B cell (primary cell): ENCODE measurements around the gene PRRC2B. TPM values are rescaled to one million over a fixed set of nuclear protein-coding genes. Genes with fewer than 3 reads are reported as not detected.
A peak's percentile ranks its signal among the peaks of the same experiment; 100 is the strongest.

Source experiments
- ATAC-seq: fragments of 200-7000 bp; cut with Tn5 transposase; one replicate; pipeline ENCODE4 v1.10.0; 2021; ENCODE audit warnings: low read depth, mild to moderate bottlenecking, moderate number of reproducible peaks, moderate library complexity
- CTCF ChIA-PET: fragments of 350-600 bp; sonication (Branson Sonifier 250); formaldehyde crosslinking; loops from one replicate; lab custom pipeline; 2021; ENCODE audit warnings: antibody characterized with exemption, inconsistent platforms; lab: Charles Lee
- POLR2A ChIA-PET: fragments of 350-600 bp; sonication (Branson Sonifier 250); formaldehyde crosslinking; loops from one replicate; lab custom pipeline; 2021; ENCODE audit warnings: antibody characterized with exemption; lab: Charles Lee
- DNase-seq: peaks from one replicate; pipeline ENCODE4 v3.0.0; 2013
- H2AFZ ChIP-seq: 2 replicates; pipeline ENCODE4 v1.6.1; 2012; ENCODE audit warnings: mild to moderate bottlenecking, low read depth, low read length; ENCODE audit not compliant: insufficient read depth, poor library complexity, severe bottlenecking
- H3K27ac ChIP-seq, 2 donors: 1 replicate in 1 of 2; 2 replicates in 1 of 2; pipeline ENCODE4 v1.5.1; 2012 to 2013; ENCODE audit warnings: low read length in 2 of 2, mild to moderate bottlenecking in 2 of 2, moderate library complexity in 1 of 2
- H3K27me3 ChIP-seq, 4 experiments: fragments of 200-600 bp in 1 of 4; sonication (generic) in 1 of 4; replicated peaks in 1 of 4; 1 replicate in 2 of 4; 2 replicates in 2 of 4; pipeline versions ENCODE4 v1.6.1 to v1.7.0; 2013 to 2016; ENCODE audit warnings: low read length in 3 of 4, mild to moderate bottlenecking in 2 of 4, mixed read lengths in 1 of 4, moderate library complexity in 1 of 4; ENCODE audit not compliant: insufficient read depth in 4 of 4, control insufficient read depth in 3 of 4; ENCODE audit errors: control extremely low read depth in 1 of 4
- H3K36me3 ChIP-seq, 2 experiments: replicated peaks in 1 of 2; 1 replicate in 1 of 2; 2 replicates in 1 of 2; pipeline versions ENCODE4 v1.6.1 to v1.7.1; 2013; ENCODE audit warnings: low read length in 1 of 2; ENCODE audit not compliant: insufficient read depth in 2 of 2, control insufficient read depth in 1 of 2; ENCODE audit errors: control extremely low read depth in 1 of 2, extremely low read depth in 1 of 2
- H3K4me1 ChIP-seq, 2 donors: fragments of 200-600 bp in 1 of 2; sonication (generic) in 1 of 2; 1 replicate in 1 of 2; 2 replicates in 1 of 2; pipeline versions ENCODE4 v1.5.1 to v1.6.1; 2013 to 2017; ENCODE audit warnings: low read length in 2 of 2; ENCODE audit not compliant: control insufficient read depth in 2 of 2, insufficient read depth in 2 of 2
- H3K4me2 ChIP-seq: replicated peaks from 2 replicates; pipeline ENCODE3; 2012; ENCODE audit warnings: mild to moderate bottlenecking, low read depth, low read length; ENCODE audit not compliant: poor library complexity, severe bottlenecking
- H3K4me3 ChIP-seq, 5 experiments: fragments of 200-600 bp in 1 of 5; sonication (generic) in 1 of 5; 1 replicate in 3 of 5; 2 replicates in 2 of 5; pipeline versions ENCODE4 v1.5.1 to v1.7.0; 2011 to 2016; ENCODE audit warnings: low read length in 4 of 5, mild to moderate bottlenecking in 4 of 5, low read depth in 2 of 5, control low read depth in 1 of 5, moderate library complexity in 1 of 5; ENCODE audit not compliant: insufficient read depth in 1 of 5; ENCODE audit errors: control extremely low read depth in 1 of 5, extremely low read depth in 1 of 5
- H3K79me2 ChIP-seq: fragments of 200-600 bp; sonication (generic); one replicate; pipeline ENCODE4 v1.6.0; 2016; ENCODE audit warnings: low read length; ENCODE audit not compliant: control insufficient read depth, insufficient read depth
- H3K9ac ChIP-seq: fragments of 200-600 bp; sonication (generic); 2 replicates; pipeline ENCODE4 v1.6.1; 2017; ENCODE audit warnings: mild to moderate bottlenecking, low read length, moderate library complexity
- H3K9me3 ChIP-seq, 3 donors: one replicate each; pipeline versions ENCODE4 v1.6.1 to v1.7.1; 2013; ENCODE audit warnings: low read length in 2 of 3; ENCODE audit not compliant: control insufficient read depth in 2 of 3, insufficient read depth in 1 of 3; ENCODE audit errors: control extremely low read depth in 1 of 3
- H4K20me1 ChIP-seq: 2 replicates; pipeline ENCODE4 v1.6.0; 2012; ENCODE audit warnings: mild to moderate bottlenecking, low read length; ENCODE audit not compliant: insufficient read depth, control insufficient read depth, poor library complexity, severe bottlenecking
- H3K27ac Mint-ChIP-seq: one replicate; pipeline ENCODE4 v1.8.0; 2021; ENCODE audit warnings: mixed read lengths
- H3K27me3 Mint-ChIP-seq: one replicate; pipeline ENCODE4 v1.8.0; 2021; ENCODE audit warnings: mixed read lengths
- H3K4me1 Mint-ChIP-seq: one replicate; pipeline ENCODE4 v1.8.0; 2021; ENCODE audit warnings: mixed read lengths
- H3K4me3 Mint-ChIP-seq: one replicate; pipeline ENCODE4 v1.8.0; 2021; ENCODE audit warnings: mixed read lengths
- H3K9me3 Mint-ChIP-seq: one replicate; pipeline ENCODE4 v1.8.0; 2022; ENCODE audit warnings: mixed read lengths; ENCODE audit not compliant: insufficient read depth
- CTCF ChIP-seq: fragments of 200-600 bp; IDR thresholded peaks from one replicate; pipeline ENCODE4 v1.8.0; 2022; ENCODE audit warnings: antibody characterized with exemption, mild to moderate bottlenecking
- EZH2 ChIP-seq: IDR thresholded peaks from 2 replicates; pipeline ENCODE4 v1.6.1; 2012; ENCODE audit warnings: borderline replicate concordance, low read depth, mild to moderate bottlenecking, moderate library complexity, low read length; ENCODE audit not compliant: insufficient read depth, poor library complexity, severe bottlenecking
- WGBS: methylation state at CpG from one replicate; pipeline ENCODE4 v1.1.5; 2013; ENCODE audit warnings: missing lambda C conversion rate; ENCODE audit not compliant: insufficient coverage; 5-methylcytosine and 5-hydroxymethylcytosine counted together
- intact Hi-C: fragments of 100-400 bp; cut with micrococcal nuclease; formaldehyde crosslinking; loops from one replicate; pipeline ENCODE4 v1.10.0; 2022
- polyA plus RNA-seq: library from polyadenylated mRNA; depleted of rRNA; stranded (reverse); fragments of >200 nt; gene quantifications from 2 replicates; pipeline ENCODE4 v1.2.3, GENCODE V29; 2012
- total RNA-seq, 2 donors: library from RNA; stranded (reverse); fragments of 120-200 nt in 1 of 2; gene quantifications; 1 replicate in 1 of 2; 2 replicates in 1 of 2; pipeline versions ENCODE4 v1.2.3 to v1.2.4, GENCODE V29; 2013 to 2022

PRRC2B gene
- total and polyA plus RNA-seq, 2 donors (not counting 1 experiment from before 2014, with no cell fraction given): 63.9 to 268 TPM

DNA sequence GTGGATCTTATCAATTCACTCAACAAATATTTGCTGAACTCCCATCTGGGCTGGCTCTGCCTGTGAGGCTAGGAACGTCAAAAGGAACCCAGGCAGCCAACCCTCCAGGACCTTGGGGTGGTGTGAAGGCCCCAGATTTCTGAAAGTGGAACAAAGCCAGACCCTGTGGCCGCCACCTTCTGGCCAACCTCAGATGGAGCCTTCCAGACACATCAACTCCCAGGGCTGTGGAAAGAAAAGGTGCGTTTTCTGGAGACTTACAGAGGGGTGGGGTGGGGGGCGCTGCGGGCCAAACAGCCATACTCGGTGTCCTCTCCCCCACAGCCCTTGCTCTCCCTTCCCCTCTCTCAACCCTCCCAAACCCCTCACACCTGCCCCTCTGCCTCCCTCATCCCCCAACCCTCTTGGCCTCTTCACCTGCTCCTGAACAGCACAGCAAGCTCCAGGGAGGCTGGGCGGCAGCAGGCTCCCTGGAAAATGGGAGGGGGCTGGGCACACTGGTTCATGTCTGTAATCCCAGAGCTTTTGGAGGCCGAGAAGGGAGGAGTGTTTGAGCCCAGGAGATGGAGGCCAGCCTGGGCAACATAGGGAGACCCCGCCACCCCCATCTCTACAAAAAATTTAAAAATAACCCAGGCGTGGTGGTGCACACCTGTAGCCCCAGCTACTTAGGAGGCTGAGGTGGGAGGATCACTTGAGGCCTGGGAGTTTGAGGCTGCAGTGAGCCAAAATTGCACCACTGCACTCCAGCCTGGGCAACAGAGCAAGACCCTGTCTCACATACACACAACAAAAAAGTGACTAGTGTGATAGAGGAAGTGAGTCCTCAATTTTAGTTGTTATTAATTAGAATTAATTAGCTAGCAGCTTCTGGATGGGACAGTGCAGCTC, 45.0 kb upstream of the PRRC2B start:
- H3K36me3 ChIP-seq: no peaks in the 10 kb centered on the region
- Mint-ChIP-seq H3K4me1 (peaks cover 6% of the 10 kb centered on the region), H3K4me3 (no peak overlapping the region), H3K27ac (no peak overlapping the region), H3K27me3 (peaks cover 6% of the 10 kb centered on the region), H3K9me3 (no peaks in the 10 kb centered on the region)
- intact Hi-C loops: no loop called here
- H3K9me3 ChIP-seq: peaks cover 0 to 3% (median 0%) of the 10 kb centered on the region in 3 donors
- H4K20me1 ChIP-seq: no peaks in the 10 kb centered on the region
- H3K4me1 ChIP-seq: peaks cover 4 to 9% of the 10 kb centered on the region in 2 donors
- ATAC-seq: no peak
- no peaks in the 10 kb centered on the region for H3K79me2 ChIP-seq
- ChIA-PET CTCF (interaction anchor here (0.6 to 3.6 kb wide), 28 partner anchors 12 to 655 kb away, joined by 3 to 35 read pairs (median 5); partner anchors contain the start of genes EXOSC2, POMT1 and UCK1), POLR2A (no interaction called here)
- no peak overlapping the region for H3K9ac ChIP-seq
- TF ChIP-seq EZH2 (no peak), CTCF (no peak)
- no peak overlapping the region for H3K4me3 ChIP-seq
- no peak for DNase-seq
- whole genome bisulfite sequencing: 78% methylated on average over 3 of the region's 10 CpGs
- no peak overlapping the region for H3K27ac ChIP-seq
- H3K4me2 ChIP-seq: no peak overlapping the region
- H2AFZ ChIP-seq: no peak overlapping the region
- peaks cover 0 to 4% (median 0%) of the 10 kb centered on the region in 4 experiments for H3K27me3 ChIP-seq

GRCh38 chr9:131349522-131349880, 44.4 kb upstream of the PRRC2B start:
- H4K20me1 ChIP-seq: no peaks in the 10 kb centered on the region
- peak overlapping the region; percentile 85 for H2AFZ ChIP-seq
- CTCF ChIA-PET: interaction anchor here (0.6 to 3.6 kb wide), 36 partner anchors 12 to 656 kb away, joined by 3 to 35 read pairs (median 4); partner anchors contain the start of genes EXOSC2, POMT1 and UCK1
- H3K36me3 ChIP-seq: no peaks in the 10 kb centered on the region
- H3K27me3 ChIP-seq: peaks cover 0 to 4% (median 0%) of the 10 kb centered on the region in 4 experiments
- no peak for ATAC-seq
- H3K4me1 ChIP-seq: peaks cover 4 to 9% of the 10 kb centered on the region in 2 donors
- H3K9ac ChIP-seq: no peak overlapping the region
- no peak overlapping the region for H3K27ac ChIP-seq
- WGBS: 64% methylated on average over 5 of the region's 5 CpGs
- Mint-ChIP-seq H3K27ac (no peak overlapping the region), H3K27me3 (peaks cover 3% of the 10 kb centered on the region), H3K4me1 (peaks cover 6% of the 10 kb centered on the region), H3K9me3 (no peaks in the 10 kb centered on the region), H3K4me3 (no peak overlapping the region)
- no peaks in the 10 kb centered on the region for H3K79me2 ChIP-seq
- H3K9me3 ChIP-seq: peaks cover 0 to 3% (median 0%) of the 10 kb centered on the region in 3 donors
- no peak overlapping the region for H3K4me3 ChIP-seq
- TF ChIP-seq CTCF (no peak), EZH2 (no peak)
- POLR2A ChIA-PET: no interaction called here
- intact Hi-C loops: no loop called here
- DNase-seq: no peak
- H3K4me2 ChIP-seq: peak overlapping the region; percentile 58
